PC-9 (cell line): Measurements from ENCODE around the gene NADK2.

Source experiments
- CTCF ChIP-seq: fragments of 200-600 bp; sonication (generic); conservative IDR thresholded peaks from 2 replicates; pipeline ENCODE4 v1.6.1; 2017; ENCODE audit warnings: mixed run types, antibody characterized with exemption, mild to moderate bottlenecking, moderate library complexity
- EZH2 ChIP-seq: fragments of 200-600 bp; sonication (generic); IDR thresholded peaks from 2 replicates; pipeline ENCODE4 v1.8.0; 2017; ENCODE audit warnings: antibody characterized with exemption, low read depth

- TF ChIP-seq CTCF (no peak), EZH2 (no peak)
These were observed 70.8 kb downstream of the NADK2 start for GRCh38 chr5:36170832-36171424.
